ENCODE measurements around the gene LYPD6B.

Gene LYPD6B

GRCh38 chr2:149112713-149113112 lies 74.2 kb downstream of the LYPD6B start:
- Mint-ChIP-seq H3K4me3 (no peak overlapping the region), H3K27ac (no peak overlapping the region), H3K9me3 (peaks cover 9% of the 10 kb centered on the region), H3K36me3 (peaks cover 5% of the 10 kb centered on the region), H3K27me3 (peaks cover 6% of the 10 kb centered on the region), H3K4me1 (peaks cover 6% of the 10 kb centered on the region)
- no peak for DNase-seq (ENCODE audit: low spot score in 2 of 2)
- ATAC-seq (ENCODE audit: low read depth): no peak

GRCh38 chr2:149115781-149116180 lies 77.3 kb downstream of the LYPD6B start:
- Mint-ChIP-seq H3K4me3 (no peak overlapping the region), H3K27me3 (peaks cover 4% of the 10 kb centered on the region), H3K27ac (no peak overlapping the region), H3K4me1 (peaks cover 6% of the 10 kb centered on the region), H3K9me3 (peaks cover 4% of the 10 kb centered on the region), H3K36me3 (peaks cover 2% of the 10 kb centered on the region)
- ATAC-seq (ENCODE audit: low read depth): no peak
- no peak for DNase-seq (ENCODE audit: low spot score in 2 of 2)

GRCh38 chr2:149119368-149119767 lies 80.9 kb downstream of the LYPD6B start:
- Mint-ChIP-seq H3K27ac (no peak overlapping the region), H3K36me3 (peaks cover 5% of the 10 kb centered on the region), H3K27me3 (peaks cover 3% of the 10 kb centered on the region), H3K4me1 (peaks cover 2% of the 10 kb centered on the region), H3K4me3 (no peak overlapping the region), H3K9me3 (peaks cover 4% of the 10 kb centered on the region)
- ATAC-seq (ENCODE audit: low read depth) (no peak), DNase-seq (ENCODE audit: low spot score in 2 of 2) (no peak)

- no peaks in the 10 kb centered on the region for H3K4me1 Mint-ChIP-seq
- ATAC-seq (ENCODE audit: low read depth): no peak
- H3K4me3 Mint-ChIP-seq: no peak overlapping the region
- H3K36me3 Mint-ChIP-seq: peaks cover 4% of the 10 kb centered on the region
- DNase-seq (ENCODE audit: low spot score in 2 of 2): no peak
- no peaks in the 10 kb centered on the region for H3K9me3 Mint-ChIP-seq
- H3K27ac Mint-ChIP-seq: no peak overlapping the region
- peaks cover 3% of the 10 kb centered on the region for H3K27me3 Mint-ChIP-seq
These were observed 84.0 kb downstream of the LYPD6B start for GRCh38 chr2:149122516-149122915.

- Mint-ChIP-seq H3K4me3 (no peak overlapping the region), H3K9me3 (no peaks in the 10 kb centered on the region), H3K27ac (no peak overlapping the region), H3K4me1 (peaks cover 5% of the 10 kb centered on the region), H3K27me3 (peaks cover 3% of the 10 kb centered on the region), H3K36me3 (peaks cover 4% of the 10 kb centered on the region)
- DNase-seq (ENCODE audit: low spot score in 2 of 2) (no peak), ATAC-seq (ENCODE audit: low read depth) (no peak)
These were observed 86.7 kb downstream of the LYPD6B start for GRCh38 chr2:149125031-149125725.

DNA sequence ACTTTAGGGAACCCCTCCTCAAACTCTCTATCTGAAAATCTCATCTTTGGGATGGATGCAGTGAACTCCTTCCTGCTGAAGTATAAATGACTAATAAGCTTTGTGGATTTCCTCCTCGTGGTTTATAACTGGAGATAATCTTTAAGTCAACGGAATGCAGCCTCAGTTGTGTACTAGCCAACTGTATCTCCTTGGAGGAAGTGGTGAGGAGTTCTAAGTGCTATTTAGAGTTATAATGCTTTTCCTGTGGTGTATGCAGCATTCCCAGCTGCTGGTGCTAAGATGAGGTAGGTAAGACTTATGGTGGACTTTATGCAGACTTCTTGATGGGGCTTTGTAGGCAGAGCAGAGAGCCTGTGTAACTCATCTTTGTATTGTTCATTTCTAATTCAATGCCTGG lies 90.9 kb downstream of the LYPD6B start:
- ATAC-seq (ENCODE audit: low read depth): no peak
- Mint-ChIP-seq H3K27ac (no peak overlapping the region), H3K36me3 (peaks cover 8% of the 10 kb centered on the region), H3K4me3 (no peak overlapping the region), H3K9me3 (no peaks in the 10 kb centered on the region), H3K4me1 (peaks cover 5% of the 10 kb centered on the region), H3K27me3 (peaks cover 5% of the 10 kb centered on the region)
- DNase-seq (ENCODE audit: low spot score in 2 of 2): no peak

GRCh38 chr2:149132339-149132738 lies 93.8 kb downstream of the LYPD6B start:
- DNase-seq (ENCODE audit: low spot score in 2 of 2): no peak
- ATAC-seq (ENCODE audit: low read depth): no peak
- Mint-ChIP-seq H3K4me3 (no peak overlapping the region), H3K27ac (no peak overlapping the region), H3K4me1 (peaks cover 5% of the 10 kb centered on the region), H3K36me3 (peaks cover 8% of the 10 kb centered on the region), H3K27me3 (peaks cover 7% of the 10 kb centered on the region), H3K9me3 (no peaks in the 10 kb centered on the region)

DNA sequence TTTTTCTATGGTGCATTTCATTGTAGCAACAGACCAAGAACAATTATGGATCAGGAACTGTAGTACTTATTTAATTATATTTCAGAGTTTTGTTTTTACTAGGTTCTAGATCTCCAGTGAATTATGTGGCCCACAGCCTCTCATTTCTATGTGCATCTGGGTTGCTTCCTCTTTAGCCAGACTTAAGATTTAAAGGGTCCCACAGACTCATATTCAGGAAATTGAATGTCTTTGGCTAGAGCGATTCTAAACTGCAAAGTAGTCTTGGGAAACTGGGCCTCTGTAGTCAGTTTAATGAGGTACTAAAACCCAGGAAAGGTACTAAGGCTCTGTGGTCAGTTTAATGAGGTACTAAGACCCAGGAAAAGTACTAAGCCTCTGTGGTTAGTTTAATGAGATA lies 94.4 kb downstream of the LYPD6B start:
- H3K36me3 Mint-ChIP-seq: peaks cover 6% of the 10 kb centered on the region
- H3K9me3 Mint-ChIP-seq: no peaks in the 10 kb centered on the region
- H3K4me1 Mint-ChIP-seq: peaks cover 5% of the 10 kb centered on the region
- ATAC-seq (ENCODE audit: low read depth) (no peak), DNase-seq (ENCODE audit: low spot score in 2 of 2) (no peak)
- H3K27ac Mint-ChIP-seq: no peak overlapping the region
- H3K27me3 Mint-ChIP-seq: peaks cover 5% of the 10 kb centered on the region
- no peak overlapping the region for H3K4me3 Mint-ChIP-seq

DNA sequence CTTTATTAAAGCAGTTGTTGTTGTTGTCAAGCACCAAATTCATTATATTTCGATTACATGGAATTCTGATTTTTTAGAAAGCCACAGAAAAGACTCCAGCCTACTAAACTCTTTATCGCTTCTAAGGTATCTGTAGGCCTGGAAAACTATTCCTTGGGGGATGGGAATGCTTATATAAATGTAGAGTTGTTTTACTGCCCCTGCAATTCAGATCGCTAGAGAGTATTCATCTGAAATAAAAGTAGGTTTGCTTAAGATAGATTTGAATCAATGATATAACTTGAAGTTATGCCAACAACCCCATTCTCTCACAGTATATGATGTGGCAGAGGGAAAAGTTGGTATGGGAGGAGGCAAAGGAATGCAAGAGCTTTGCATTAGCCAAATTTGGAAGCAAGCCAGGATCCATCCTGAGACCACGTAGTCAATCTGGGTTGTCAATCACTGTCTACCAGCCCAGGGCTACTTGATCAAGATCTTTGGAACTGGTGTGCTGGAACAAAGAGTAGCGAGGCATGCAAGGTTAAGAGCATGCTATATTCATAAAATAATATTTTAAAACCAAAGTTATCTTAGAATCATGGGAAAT lies 95.9 kb downstream of the LYPD6B start:
- peaks cover 3% of the 10 kb centered on the region for H3K4me1 Mint-ChIP-seq
- H3K27me3 Mint-ChIP-seq: peaks cover 5% of the 10 kb centered on the region
- DNase-seq (ENCODE audit: low spot score in 2 of 2) (no peak), ATAC-seq (ENCODE audit: low read depth) (no peak)
- H3K36me3 Mint-ChIP-seq: peaks cover 6% of the 10 kb centered on the region
- no peak overlapping the region for H3K4me3 Mint-ChIP-seq
- H3K27ac Mint-ChIP-seq: no peak overlapping the region
- H3K9me3 Mint-ChIP-seq: no peaks in the 10 kb centered on the region

GRCh38 chr2:149136111-149136510 lies 97.6 kb downstream of the LYPD6B start:
- Mint-ChIP-seq H3K27me3 (peaks cover 7% of the 10 kb centered on the region), H3K9me3 (no peaks in the 10 kb centered on the region), H3K4me1 (no peaks in the 10 kb centered on the region), H3K27ac (no peak overlapping the region), H3K36me3 (peaks cover 6% of the 10 kb centered on the region), H3K4me3 (no peak overlapping the region)
- DNase-seq (ENCODE audit: low spot score in 2 of 2) (no peak), ATAC-seq (ENCODE audit: low read depth) (no peak)

GRCh38 chr2:149141046-149141445 lies 102.5 kb downstream of the LYPD6B start:
- H3K4me1 Mint-ChIP-seq: peaks cover 12% of the 10 kb centered on the region
- peaks cover 20% of the 10 kb centered on the region for H3K27me3 Mint-ChIP-seq
- no peak overlapping the region for H3K27ac Mint-ChIP-seq
- ATAC-seq (ENCODE audit: low read depth): no peak
- peaks cover 3% of the 10 kb centered on the region for H3K36me3 Mint-ChIP-seq
- DNase-seq (ENCODE audit: low spot score in 2 of 2): no peak
- H3K9me3 Mint-ChIP-seq: no peaks in the 10 kb centered on the region
- H3K4me3 Mint-ChIP-seq: no peak overlapping the region

DNA sequence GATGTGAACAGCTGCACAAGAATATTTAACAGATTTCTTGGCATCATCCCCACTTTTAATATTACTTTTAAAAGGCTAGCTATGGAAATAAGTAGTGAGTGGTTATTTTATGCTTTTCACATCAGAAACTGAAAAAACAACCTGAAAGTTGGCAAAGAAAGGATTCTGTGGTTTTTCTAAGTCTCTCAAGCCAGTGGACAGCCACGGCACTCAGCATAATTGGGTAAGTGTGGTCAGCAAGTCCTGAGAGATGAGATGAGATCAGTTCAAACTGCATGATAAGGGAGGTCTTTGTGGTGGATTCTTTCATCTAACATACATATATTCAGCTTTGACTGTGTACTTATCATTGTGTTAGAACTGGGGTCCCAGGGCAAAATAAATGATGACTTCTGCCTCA lies 105.2 kb downstream of the LYPD6B start:
- no peaks in the 10 kb centered on the region for H3K9me3 Mint-ChIP-seq
- peaks cover 4% of the 10 kb centered on the region for H3K36me3 Mint-ChIP-seq
- H3K27me3 Mint-ChIP-seq: peaks cover 27% of the 10 kb centered on the region
- DNase-seq (ENCODE audit: low spot score in 2 of 2) (no peak), ATAC-seq (ENCODE audit: low read depth) (no peak)
- peaks cover 15% of the 10 kb centered on the region for H3K4me1 Mint-ChIP-seq
- no peak overlapping the region for H3K27ac Mint-ChIP-seq
- H3K4me3 Mint-ChIP-seq: no peak overlapping the region

- Mint-ChIP-seq H3K36me3 (peaks cover 5% of the 10 kb centered on the region), H3K4me1 (peaks cover 15% of the 10 kb centered on the region), H3K9me3 (peaks cover under 1% of the 10 kb centered on the region), H3K27me3 (peaks cover 36% of the 10 kb centered on the region), H3K4me3 (peak overlapping the region; percentile 71), H3K27ac (no peak overlapping the region)
- ATAC-seq (ENCODE audit: low read depth) (peak; percentile 93), DNase-seq (ENCODE audit: low spot score in 2 of 2) (no peak)
These were observed 107.1 kb downstream of the LYPD6B start for GRCh38 chr2:149145314-149146295.

GRCh38 chr2:149146876-149147275 lies 108.4 kb downstream of the LYPD6B start:
- Mint-ChIP-seq H3K27me3 (peaks cover 35% of the 10 kb centered on the region), H3K27ac (no peak overlapping the region), H3K9me3 (peaks cover 1% of the 10 kb centered on the region), H3K36me3 (peaks cover 6% of the 10 kb centered on the region), H3K4me3 (no peak overlapping the region), H3K4me1 (peaks cover 17% of the 10 kb centered on the region)
- ATAC-seq (ENCODE audit: low read depth): no peak
- DNase-seq (ENCODE audit: low spot score in 2 of 2): no peak
